Activated naive CD4-positive, alpha-beta T cell treated with anti-CD3 and anti-CD28 coated beads, Interleukin-2, amount 10 ng/mL, durations not matched to agents 7 days and 5 days (primary cell): ENCODE results near the gene CGB7.
"Not testable (repeated sequence)": the region's sequence is repeated elsewhere in the genome, so short reads cannot be mapped to it uniquely, and the experiment has no call there.

Experiments used
- CTCF ChIA-PET: fragments of 350-600 bp; sonication (Branson Sonifier 250); formaldehyde crosslinking; loops from one replicate; lab custom pipeline; 2021; ENCODE audit warnings: antibody characterized with exemption; lab: Charles Lee
- DNase-seq: peaks from one replicate; pipeline ENCODE4 v3.0.0-alpha.2; 2020
- H3K27ac Mint-ChIP-seq: one replicate; pipeline ENCODE4 v1.8.0; 2021; ENCODE audit warnings: mild to moderate bottlenecking, moderate library complexity, mixed read lengths
- H3K27me3 Mint-ChIP-seq: one replicate; pipeline ENCODE4 v1.8.0; 2021; ENCODE audit warnings: mild to moderate bottlenecking, mixed read lengths
- H3K36me3 Mint-ChIP-seq: one replicate; pipeline ENCODE4 v1.8.0; 2021; ENCODE audit warnings: mixed read lengths
- H3K4me1 Mint-ChIP-seq: one replicate; pipeline ENCODE4 v1.8.0; 2021; ENCODE audit warnings: mixed read lengths
- H3K4me3 Mint-ChIP-seq: one replicate; pipeline ENCODE4 v1.8.0; 2021; ENCODE audit warnings: mild to moderate bottlenecking, moderate library complexity, mixed read lengths
- H3K9me3 Mint-ChIP-seq: one replicate; pipeline ENCODE4 v1.8.0; 2021; ENCODE audit warnings: mixed read lengths

Gene CGB7

GRCh38 chr19:49064768-49065611 lies 7.4 kb upstream of the CGB7 start, which contains the start of gene NTF4:
Gene NTF4 (minus strand): TSS chr19:49064818. CDS start chr19:49061997, 2,821 bp downstream.
- no peak within 1 kb of the TSS for H3K27ac Mint-ChIP-seq
- DNase-seq, result no peak
- no peaks in the 10 kb centered on the region for H3K9me3 Mint-ChIP-seq
- H3K36me3 Mint-ChIP-seq, result no peaks in the 10 kb centered on the region
- H3K4me1 Mint-ChIP-seq, result no peaks in the 10 kb centered on the region
- CTCF ChIA-PET, result interaction anchor here (1.2 kb wide), 1 partner anchor 33 kb away, joined by 3 read pairs; no protein-coding TSS in a partner anchor
- H3K27me3 Mint-ChIP-seq, result peaks cover 98% of the 10 kb centered on the region
- H3K4me3 Mint-ChIP-seq, result no peak within 1 kb of the TSS

- Mint-ChIP-seq H3K9me3 (no peaks in the 10 kb centered on the region), H3K4me3 (no peak overlapping the region), H3K27ac (no peak overlapping the region), H3K27me3 (peaks cover 100% of the 10 kb centered on the region), H3K36me3 (no peaks in the 10 kb centered on the region), H3K4me1 (no peaks in the 10 kb centered on the region)
- no peak for DNase-seq
- CTCF ChIA-PET, result interaction anchor here (0.6 kb wide), 1 partner anchor 25 kb away, joined by 3 read pairs; no protein-coding TSS in a partner anchor
Observed at GRCh38 chr19:49064029-49064629, 6.6 kb upstream of the CGB7 start.

- H3K27me3 Mint-ChIP-seq, result peaks cover 100% of the 10 kb centered on the region
Observed at GRCh38 chr19:49061445-49061844, 3.9 kb upstream of the CGB7 start.

GRCh38 chr19:49061000-49061399 lies 3.5 kb upstream of the CGB7 start:
- H3K27ac Mint-ChIP-seq, result no peak overlapping the region
- peaks cover 22% of the 10 kb centered on the region for H3K4me1 Mint-ChIP-seq
- H3K36me3 Mint-ChIP-seq, result peaks cover 3% of the 10 kb centered on the region
- H3K9me3 Mint-ChIP-seq, result no peaks in the 10 kb centered on the region
- peaks cover 100% of the 10 kb centered on the region for H3K27me3 Mint-ChIP-seq
- no peak for DNase-seq
- CTCF ChIA-PET, result interaction anchor here (1.8 kb wide), 1 partner anchor 85 kb away, joined by 4 read pairs; no protein-coding TSS in a partner anchor
- H3K4me3 Mint-ChIP-seq, result no peak overlapping the region

More at GRCh38 chr19:49061445-49061844, 3.9 kb upstream of the CGB7 start:
- H3K27ac Mint-ChIP-seq, result no peak overlapping the region
- peaks cover 3% of the 10 kb centered on the region for H3K36me3 Mint-ChIP-seq
- DNase-seq, result no peak
- no peaks in the 10 kb centered on the region for H3K9me3 Mint-ChIP-seq
- H3K4me1 Mint-ChIP-seq, result peaks cover 19% of the 10 kb centered on the region
- CTCF ChIA-PET, result interaction anchor here (1.8 kb wide), 1 partner anchor 85 kb away, joined by 4 read pairs; no protein-coding TSS in a partner anchor
- H3K4me3 Mint-ChIP-seq, result no peak overlapping the region

- H3K36me3 Mint-ChIP-seq, result peaks cover 3% of the 10 kb centered on the region
- H3K4me1 Mint-ChIP-seq, result peaks cover 26% of the 10 kb centered on the region
- H3K9me3 Mint-ChIP-seq, result no peaks in the 10 kb centered on the region
- H3K4me3 Mint-ChIP-seq, result no peak overlapping the region
- DNase-seq, result no peak
- CTCF ChIA-PET, result no interaction called here
- H3K27me3 Mint-ChIP-seq, result peaks cover 97% of the 10 kb centered on the region
- H3K27ac Mint-ChIP-seq, result no peak overlapping the region
Observed at GRCh38 chr19:49059053-49059452, 1.5 kb upstream of the CGB7 start.

GRCh38 chr19:49058562-49058961 lies 1.0 kb upstream of the CGB7 start:
- H3K27ac Mint-ChIP-seq, result no peak overlapping the region
- CTCF ChIA-PET, result no interaction called here
- H3K9me3 Mint-ChIP-seq, result no peaks in the 10 kb centered on the region
- peaks cover 3% of the 10 kb centered on the region for H3K36me3 Mint-ChIP-seq
- no peak overlapping the region for H3K4me3 Mint-ChIP-seq
- H3K27me3 Mint-ChIP-seq, result peaks cover 97% of the 10 kb centered on the region
- DNase-seq, result no peak
- H3K4me1 Mint-ChIP-seq, result peaks cover 26% of the 10 kb centered on the region

- CTCF ChIA-PET, result interaction anchor here (1.0 kb wide), 1 partner anchor 41 kb away, joined by 6 read pairs; no protein-coding TSS in a partner anchor
- not testable (repeated sequence) for H3K36me3 Mint-ChIP-seq, DNase-seq, H3K27ac Mint-ChIP-seq, H3K9me3 Mint-ChIP-seq
- H3K4me1 Mint-ChIP-seq, result peaks cover 26% of the 10 kb centered on the region
- H3K27me3 Mint-ChIP-seq, result peaks cover 91% of the 10 kb centered on the region
- peak overlapping the region; percentile 70 for H3K4me3 Mint-ChIP-seq
Observed at GRCh38 chr19:49056902-49057596, 500 bp downstream of the CGB7 start.

GRCh38 chr19:49056101-49056901 lies 1.2 kb downstream of the CGB7 start:
- peaks cover 26% of the 10 kb centered on the region for H3K4me1 Mint-ChIP-seq
- peaks cover 83% of the 10 kb centered on the region for H3K27me3 Mint-ChIP-seq
- H3K36me3 Mint-ChIP-seq, result peaks cover 3% of the 10 kb centered on the region
- DNase-seq, result peak; percentile 66
- CTCF ChIA-PET, result interaction anchor here (1.0 to 1.4 kb wide), 2 partner anchors 42 to 56 kb away, joined by 4 to 6 read pairs; no protein-coding TSS in a partner anchor
- no peak overlapping the region for H3K27ac Mint-ChIP-seq
- peak overlapping the region; percentile 70 for H3K4me3 Mint-ChIP-seq
- no peaks in the 10 kb centered on the region for H3K9me3 Mint-ChIP-seq

- CTCF ChIA-PET, H3K4me3 Mint-ChIP-seq: not testable (repeated sequence)
- H3K27me3 Mint-ChIP-seq, result peaks cover 33% of the 10 kb centered on the region
Observed at GRCh38 chr19:49050376-49051033, 7.0 kb downstream of the CGB7 start.

GRCh38 chr19:49049834-49050233 lies 7.7 kb downstream of the CGB7 start:
- H3K27ac Mint-ChIP-seq, DNase-seq, H3K9me3 Mint-ChIP-seq, H3K4me1 Mint-ChIP-seq, H3K4me3 Mint-ChIP-seq, CTCF ChIA-PET, H3K36me3 Mint-ChIP-seq: not testable (repeated sequence)
- H3K27me3 Mint-ChIP-seq, result peaks cover 30% of the 10 kb centered on the region

More at GRCh38 chr19:49050376-49051033, 7.0 kb downstream of the CGB7 start:
- not testable (repeated sequence) for H3K4me1 Mint-ChIP-seq, H3K9me3 Mint-ChIP-seq, H3K27ac Mint-ChIP-seq, H3K36me3 Mint-ChIP-seq, DNase-seq

GRCh38 chr19:49049011-49049410 lies 8.5 kb downstream of the CGB7 start, which contains the start of gene CGB8:
Gene CGB8 (minus strand): TSS chr19:49049111. CDS start chr19:49048739, 372 bp downstream.
- H3K9me3 Mint-ChIP-seq, H3K4me1 Mint-ChIP-seq, DNase-seq, H3K36me3 Mint-ChIP-seq, CTCF ChIA-PET, H3K4me3 Mint-ChIP-seq, H3K27ac Mint-ChIP-seq: not testable (repeated sequence)
- H3K27me3 Mint-ChIP-seq, result peaks cover 25% of the 10 kb centered on the region

GRCh38 chr19:49043548-49043947 lies 14.0 kb downstream of the CGB7 start, which contains the start of gene CGB5:
Gene CGB5 (plus strand): TSS chr19:49043848. CDS start chr19:49044210, 362 bp downstream.
- DNase-seq, H3K36me3 Mint-ChIP-seq, H3K4me3 Mint-ChIP-seq, H3K27ac Mint-ChIP-seq, H3K27me3 Mint-ChIP-seq, H3K4me1 Mint-ChIP-seq, CTCF ChIA-PET, H3K9me3 Mint-ChIP-seq: not testable (repeated sequence)

GRCh38 chr19:49042666-49043065 lies 14.9 kb downstream of the CGB7 start:
- H3K9me3 Mint-ChIP-seq, CTCF ChIA-PET, H3K27ac Mint-ChIP-seq, DNase-seq, H3K4me3 Mint-ChIP-seq, H3K27me3 Mint-ChIP-seq, H3K36me3 Mint-ChIP-seq, H3K4me1 Mint-ChIP-seq: not testable (repeated sequence)
